IMR-90 (cell line): ENCODE measurements around the gene DCAF11. TPM values are rescaled to one million over a fixed set of nuclear protein-coding genes. Genes with fewer than 3 reads are reported as not detected.

ENCODE experiments used
- ATAC-seq: fragments of 200-7000 bp; cut with Tn5 transposase; 2 replicates; pipeline ENCODE4 v1.9.1; 2020; ENCODE audit warnings: low read depth, mild to moderate bottlenecking, moderate library complexity
- BruUV-seq: library from RNA; stranded (reverse); fragments of 400-500 nt; replicated peaks from 2 replicates; lab custom pipeline; 2021; lab: Mats Ljungman, UMichigan
- CTCF ChIA-PET: fragments of 300-600 bp; formaldehyde crosslinking; extraction: SDS; loops from one replicate; lab custom pipeline; 2021; ENCODE audit warnings: antibody characterized with exemption; lab: Yijun Ruan, JAX
- POLR2A ChIA-PET: fragments of 300-600 bp; sonication (Branson Sonifier 250); formaldehyde crosslinking; loops from one replicate; lab custom pipeline; 2022; ENCODE audit warnings: antibody characterized with exemption; ENCODE audit not compliant: unreplicated experiment; lab: Charles Lee
- DNase-seq: peaks from one replicate; pipeline ENCODE4 v3.0.0; 2013
- H2AFZ ChIP-seq: replicated peaks from 2 replicates; pipeline ENCODE3; 2013; ENCODE audit warnings: low read length, mild to moderate bottlenecking; ENCODE audit not compliant: poor library complexity
- H2AK5ac ChIP-seq: 2 replicates; pipeline ENCODE4 v1.6.1; 2013; ENCODE audit warnings: low read depth, low read length, inconsistent platforms
- H2AK9ac ChIP-seq: replicated peaks from 2 replicates; pipeline ENCODE3; 2013; ENCODE audit warnings: mild to moderate bottlenecking, low read depth, low read length, moderate library complexity; ENCODE audit not compliant: poor library complexity
- H2BK120ac ChIP-seq: 2 replicates; pipeline ENCODE4 v1.6.1; 2013; ENCODE audit warnings: low read depth, low read length, inconsistent platforms
- H2BK15ac ChIP-seq: 3 replicates; pipeline ENCODE4 v1.6.1; 2013; ENCODE audit warnings: low read depth, low read length, inconsistent platforms
- H2BK20ac ChIP-seq: 2 replicates; pipeline ENCODE4 v1.6.1; 2013; ENCODE audit warnings: low read depth, mild to moderate bottlenecking, inconsistent platforms, low read length, moderate library complexity
- H2BK5ac ChIP-seq: 2 replicates; pipeline ENCODE4 v1.6.1; 2013; ENCODE audit warnings: mild to moderate bottlenecking, low read depth, low read length, inconsistent platforms; ENCODE audit not compliant: poor library complexity, severe bottlenecking
- H3K14ac ChIP-seq: replicated peaks from 2 replicates; pipeline ENCODE4 v1.6.1; 2013; ENCODE audit warnings: low read depth, low read length, inconsistent platforms
- H3K18ac ChIP-seq: 2 replicates; pipeline ENCODE4 v1.6.1; 2013; ENCODE audit warnings: low read depth, low read length, control low read depth
- H3K23ac ChIP-seq: 2 replicates; pipeline ENCODE4 v1.6.1; 2013; ENCODE audit warnings: low read depth, low read length, inconsistent platforms
- H3K27ac ChIP-seq: 2 replicates; pipeline ENCODE4 v1.5.1; 2013; ENCODE audit warnings: mild to moderate bottlenecking, control low read depth, low read length; ENCODE audit not compliant: insufficient read depth
- H3K27me3 ChIP-seq: 2 replicates; pipeline ENCODE4 v1.6.1; 2013; ENCODE audit warnings: low read length; ENCODE audit not compliant: control insufficient read depth, insufficient read depth
- H3K36me3 ChIP-seq: 2 replicates; pipeline ENCODE4 v1.6.1; 2013; ENCODE audit warnings: low read length, mixed read lengths; ENCODE audit not compliant: control insufficient read depth, insufficient read depth
- H3K4ac ChIP-seq: 2 replicates; pipeline ENCODE4 v1.6.1; 2013; ENCODE audit warnings: low read depth, low read length, inconsistent platforms
- H3K4me1 ChIP-seq: 2 replicates; pipeline ENCODE4 v1.6.1; 2013; ENCODE audit warnings: low read length, mixed read lengths; ENCODE audit not compliant: control insufficient read depth, insufficient read depth
- H3K4me2 ChIP-seq: 2 replicates; pipeline ENCODE4 v1.6.1; 2013; ENCODE audit warnings: low read depth, mild to moderate bottlenecking, control low read depth, low read length, moderate library complexity
- H3K4me3 ChIP-seq: 2 replicates; pipeline ENCODE4 v1.5.1; 2013; ENCODE audit warnings: low read depth, mild to moderate bottlenecking, control low read depth, low read length, moderate library complexity; ENCODE audit not compliant: insufficient read depth
- H3K56ac ChIP-seq: 2 replicates; pipeline ENCODE4 v1.6.1; 2013; ENCODE audit warnings: low read length, inconsistent platforms; ENCODE audit not compliant: insufficient read depth; ENCODE audit errors: extremely low read depth
- H3K79me1 ChIP-seq, 2 experiments: 2 replicates each; pipeline ENCODE4 v1.6.1; 2013; ENCODE audit warnings: low read length in 2 of 2, inconsistent platforms in 1 of 2, low read depth in 1 of 2
- H3K9ac ChIP-seq: 2 replicates; pipeline ENCODE4 v1.6.1; 2013; ENCODE audit warnings: low read depth, low read length, control low read depth
- H3K9me1 ChIP-seq: 2 replicates; pipeline ENCODE4 v1.6.1; 2013; ENCODE audit warnings: low read length, inconsistent platforms; ENCODE audit not compliant: insufficient read depth
- H3K9me3 ChIP-seq: 2 replicates; pipeline ENCODE4 v1.6.1; 2013; ENCODE audit warnings: low read length; ENCODE audit not compliant: control insufficient read depth, insufficient read depth
- H4K20me1 ChIP-seq: 2 replicates; pipeline ENCODE4 v1.6.1; 2013; ENCODE audit warnings: low read length, inconsistent platforms; ENCODE audit not compliant: insufficient read depth
- H4K5ac ChIP-seq: 2 replicates; pipeline ENCODE4 v1.6.1; 2013; ENCODE audit warnings: mild to moderate bottlenecking, low read depth, low read length, control low read depth
- H4K8ac ChIP-seq, 2 experiments: 2 replicates each; pipeline ENCODE4 v1.6.1; 2013; ENCODE audit warnings: low read depth in 2 of 2, low read length in 2 of 2, control low read depth in 1 of 2, inconsistent platforms in 1 of 2
- H4K91ac ChIP-seq: 2 replicates; pipeline ENCODE4 v1.6.1; 2013; ENCODE audit warnings: low read depth, low read length, inconsistent platforms; ENCODE audit not compliant: insufficient read depth
- MAFK ChIP-seq: IDR thresholded peaks from 2 replicates; pipeline ENCODE4 v1.6.1; 2012; ENCODE audit warnings: low read depth, low read length, improper control_type of control experiment
- POLR2A ChIP-seq: IDR thresholded peaks from 2 replicates; pipeline ENCODE4 v1.6.1; 2012; ENCODE audit warnings: mild to moderate bottlenecking, low read depth, low read length
- WGBS, 2 experiments: methylation state at CpG; one replicate each; pipeline versions ENCODE4 v1.1.5 to v1.1.7; 2013; ENCODE audit warnings: missing lambda C conversion rate in 2 of 2; ENCODE audit not compliant: insufficient read length in 1 of 2; ENCODE audit errors: extremely low coverage in 2 of 2; 5-methylcytosine and 5-hydroxymethylcytosine counted together
- dilution Hi-C: fragments of 300-500 bp; cut with HindIII; formaldehyde crosslinking; loops from one replicate; pipeline ENCODE4 v1.14.3; 2018; ENCODE audit warnings: low sequenced_read_pairs; ENCODE audit not compliant: unreplicated experiment
- in situ Hi-C: fragments of 300-500 bp; cut with MboI; formaldehyde crosslinking; loops from 3 replicates; pipeline ENCODE4 v1.14.3; 2019; ENCODE audit warnings: low sequenced_read_pairs, inconsistent platforms, mixed read lengths
- intact Hi-C: fragments of 100-400 bp; cut with micrococcal nuclease; formaldehyde crosslinking; loops from 2 replicates; pipeline ENCODE4 v1.10.0; 2022
- polyA plus RNA-seq, 3 experiments: library from polyadenylated mRNA; depleted of rRNA; stranded (reverse); fragments of >200 nt; gene quantifications; 2 replicates each; pipeline ENCODE4 v1.2.3, GENCODE V29; 2012; ENCODE audit warnings: low replicate concordance in 1 of 3
- total RNA-seq: library from RNA; depleted of rRNA; stranded (reverse); fragments of >200 nt; gene quantifications from 2 replicates; pipeline ENCODE4 v1.2.3, GENCODE V29; 2012

The DCAF11 gene
- total and polyA plus RNA-seq, 2 of the 4 experiments (the other 2 are of a cell fraction): 21.0 to 52.0 TPM

DNA sequence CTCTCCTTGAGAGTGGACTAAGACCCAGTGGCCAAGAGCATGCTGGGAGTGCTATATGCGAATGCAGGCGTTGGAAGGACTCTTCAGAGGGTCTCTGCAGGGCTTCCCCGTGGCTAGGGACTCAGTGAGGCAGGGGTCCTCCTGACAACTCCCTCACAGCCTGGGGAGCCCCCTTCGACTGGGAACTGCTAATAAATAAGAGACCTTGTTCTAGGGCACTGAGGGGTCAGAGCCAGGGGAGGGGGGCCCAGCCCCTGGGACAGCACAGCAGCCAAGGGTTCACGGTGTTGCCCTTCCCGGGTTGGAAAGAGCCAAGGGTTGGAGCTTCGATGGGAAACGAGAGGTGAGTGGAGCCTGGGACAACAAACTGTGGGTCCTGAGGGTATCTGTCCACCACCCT is 49.2 kb upstream of the DCAF11 start:
- Histone ChIP-seq H3K4ac (no peak overlapping the region), H2AK9ac (no peak overlapping the region), H3K9me1 (no peaks in the 10 kb centered on the region), H2AK5ac (no peak overlapping the region), H4K20me1 (no peaks in the 10 kb centered on the region), H3K27me3 (peaks cover 52% of the 10 kb centered on the region), H2BK5ac (no peak overlapping the region), H2BK15ac (no peak overlapping the region), H2BK120ac (no peak overlapping the region), H3K9me3 (no peaks in the 10 kb centered on the region), H3K27ac (no peak overlapping the region), H3K23ac (no peak overlapping the region), H3K36me3 (no peaks in the 10 kb centered on the region), H3K18ac (no peak overlapping the region), H3K4me3 (no peak overlapping the region), H3K4me1 (no peaks in the 10 kb centered on the region), H4K5ac (no peak overlapping the region), H3K4me2 (no peak overlapping the region), H4K8ac (no peak overlapping the region), H3K14ac (no peak overlapping the region), H3K9ac (no peak overlapping the region), H2BK20ac (no peak overlapping the region), H3K79me1 (no peaks in the 10 kb centered on the region), H2AFZ (no peak overlapping the region), H4K91ac (no peak overlapping the region), H3K56ac (no peak overlapping the region)
- CTCF ChIA-PET: interaction anchor here (1.2 kb wide), 1 partner anchor 43 kb away, joined by 6 read pairs; no protein-coding TSS in a partner anchor
- TF ChIP-seq POLR2A (no peak), MAFK (no peak)
- POLR2A ChIA-PET: no interaction called here
- DNase-seq (no peak), ATAC-seq (no peak)
- dilution Hi-C loops (no loop called here), intact Hi-C loops (no loop called here), in situ Hi-C loops (no loop called here)
- BruUV-seq: no TSS peak
- no CpG with 5 or more reads among the region's 8 CpGs for WGBS, 2 experiments
